PC-3 (cell line): Measurements from ENCODE around the gene IQSEC3. TPM values are rescaled to one million over a fixed set of nuclear protein-coding genes. Genes with fewer than 3 reads are reported as not detected.

Experiments
- ATAC-seq: fragments of 200-7000 bp; cut with Tn5 transposase; 2 replicates; pipeline ENCODE4 v1.9.1; 2020; ENCODE audit warnings: mild to moderate bottlenecking, moderate library complexity
- BruUV-seq: library from RNA; stranded (reverse); fragments of 400-500 nt; replicated peaks from 2 replicates; lab custom pipeline; 2021; lab: Mats Ljungman, UMichigan
- CTCF ChIA-PET: fragments of 300-600 bp; sonication (Branson Sonifier 250); formaldehyde crosslinking; loops from one replicate; lab custom pipeline; 2022; ENCODE audit warnings: antibody characterized with exemption; lab: Charles Lee
- POLR2A ChIA-PET: fragments of 300-600 bp; sonication (Branson Sonifier 250); formaldehyde crosslinking; loops from one replicate; lab custom pipeline; 2022; ENCODE audit warnings: antibody characterized with exemption; ENCODE audit not compliant: unreplicated experiment; lab: Charles Lee
- DNase-seq: peaks from one replicate; pipeline ENCODE4 v3.0.0-alpha.2; 2015
- H2AFZ ChIP-seq: fragments of 300-600 bp; sonication (generic); 2 replicates; pipeline ENCODE4 v1.6.0; 2016; ENCODE audit warnings: antibody characterized with exemption, low read length
- H3F3A ChIP-seq: fragments of 300-600 bp; sonication (generic); one replicate; pipeline ENCODE4 v1.6.0; 2017; ENCODE audit warnings: antibody characterized with exemption, low read length, control low read depth, mild to moderate bottlenecking; ENCODE audit not compliant: unreplicated experiment
- H3K27ac ChIP-seq: fragments of 300-600 bp; sonication (generic); 2 replicates; pipeline ENCODE4 v1.5.1; 2016; ENCODE audit warnings: mild to moderate bottlenecking, low read length
- H3K27me3 ChIP-seq: fragments of 300-600 bp; sonication (generic); 2 replicates; pipeline ENCODE4 v1.6.1; 2016; ENCODE audit warnings: low read length, mixed read lengths
- H3K36me3 ChIP-seq: fragments of 300-600 bp; sonication (generic); 2 replicates; pipeline ENCODE4 v1.6.1; 2016; ENCODE audit warnings: low read depth, mixed run types, low read length, mixed read lengths
- H3K4me1 ChIP-seq: fragments of 300-600 bp; sonication (generic); 2 replicates; pipeline ENCODE4 v1.5.1; 2016; ENCODE audit warnings: low read length; ENCODE audit not compliant: insufficient read depth
- H3K4me2 ChIP-seq: fragments of 300-600 bp; sonication (generic); 2 replicates; pipeline ENCODE4 v1.6.0; 2016; ENCODE audit warnings: low read length
- H3K4me3 ChIP-seq: fragments of 300-600 bp; sonication (generic); 2 replicates; pipeline ENCODE4 v1.5.1; 2016; ENCODE audit warnings: mild to moderate bottlenecking, low read length, mixed read lengths
- H3K79me2 ChIP-seq: fragments of 300-600 bp; sonication (generic); 2 replicates; pipeline ENCODE4 v1.6.1; 2017; ENCODE audit warnings: low read length, mixed read lengths
- H3K9ac ChIP-seq: fragments of 300-600 bp; sonication (generic); 2 replicates; pipeline ENCODE4 v1.6.0; 2016; ENCODE audit warnings: mild to moderate bottlenecking, low read length
- H3K9me2 ChIP-seq: fragments of 300-600 bp; sonication (generic); replicated peaks from 2 replicates; pipeline ENCODE4 v1.6.1; 2016; ENCODE audit warnings: mixed run types, low read length, mixed read lengths
- H3K9me3 ChIP-seq: fragments of 300-600 bp; sonication (generic); 2 replicates; pipeline ENCODE4 v1.6.1; 2016; ENCODE audit warnings: low read length, mixed read lengths
- H4K20me1 ChIP-seq: fragments of 300-600 bp; sonication (generic); 2 replicates; pipeline ENCODE4 v1.6.1; 2016; ENCODE audit warnings: low read length, mixed read lengths
- EZH2 ChIP-seq: fragments of 300-600 bp; sonication (generic); IDR thresholded peaks from one replicate; pipeline ENCODE4 v1.6.1; 2017; ENCODE audit warnings: antibody characterized with exemption, mild to moderate bottlenecking, low read length; ENCODE audit not compliant: unreplicated experiment
- EZH2phosphoT487 ChIP-seq: fragments of 300-600 bp; sonication (generic); IDR thresholded peaks from 2 replicates; pipeline ENCODE4 v1.6.1; 2018; ENCODE audit warnings: mild to moderate bottlenecking, antibody characterized with exemption, low read length, borderline replicate concordance
- intact Hi-C: fragments of 100-400 bp; cut with micrococcal nuclease; formaldehyde crosslinking; loops from 2 replicates; pipeline ENCODE4 v1.9.0; 2023
- total RNA-seq: library from RNA; depleted of rRNA; stranded (reverse); fragments of >200 nt; gene quantifications from 2 replicates; pipeline ENCODE4 v1.2.3, GENCODE V29; 2014
- TF ChIP-seq, protein P1 (sequence below): fragments of 300-600 bp; sonication (generic); conservative IDR thresholded peaks from 2 replicates; pipeline ENCODE4 v1.5.1; 2017; ENCODE audit warnings: antibody characterized with exemption, low read depth, mild to moderate bottlenecking, low read length

The IQSEC3 gene
- total RNA-seq, 1 experiment from 2014 or later, result 0.11 TPM

DNA sequence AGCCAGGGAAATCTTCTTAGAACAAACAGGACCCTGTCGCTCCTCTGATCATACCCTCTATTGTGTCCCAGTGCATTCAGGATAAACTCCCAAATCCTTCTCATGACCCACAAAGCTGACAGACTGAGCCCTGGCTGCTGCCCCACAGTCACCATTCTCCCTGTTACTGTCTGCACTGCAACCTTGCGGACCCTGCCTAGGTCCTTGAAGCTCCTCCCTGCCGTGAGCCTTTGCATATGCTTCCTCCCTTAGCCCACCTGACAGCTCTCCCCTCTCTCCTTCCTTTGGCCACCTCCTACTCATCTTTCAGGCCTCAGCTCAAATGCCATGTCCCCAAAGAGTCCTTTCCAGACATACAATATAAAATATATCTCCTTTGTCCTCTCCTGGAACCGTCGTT lies 85.0 kb downstream of the IQSEC3 start:
- TF ChIP-seq EZH2, result no peak
- TF ChIP-seq, protein P1, sequence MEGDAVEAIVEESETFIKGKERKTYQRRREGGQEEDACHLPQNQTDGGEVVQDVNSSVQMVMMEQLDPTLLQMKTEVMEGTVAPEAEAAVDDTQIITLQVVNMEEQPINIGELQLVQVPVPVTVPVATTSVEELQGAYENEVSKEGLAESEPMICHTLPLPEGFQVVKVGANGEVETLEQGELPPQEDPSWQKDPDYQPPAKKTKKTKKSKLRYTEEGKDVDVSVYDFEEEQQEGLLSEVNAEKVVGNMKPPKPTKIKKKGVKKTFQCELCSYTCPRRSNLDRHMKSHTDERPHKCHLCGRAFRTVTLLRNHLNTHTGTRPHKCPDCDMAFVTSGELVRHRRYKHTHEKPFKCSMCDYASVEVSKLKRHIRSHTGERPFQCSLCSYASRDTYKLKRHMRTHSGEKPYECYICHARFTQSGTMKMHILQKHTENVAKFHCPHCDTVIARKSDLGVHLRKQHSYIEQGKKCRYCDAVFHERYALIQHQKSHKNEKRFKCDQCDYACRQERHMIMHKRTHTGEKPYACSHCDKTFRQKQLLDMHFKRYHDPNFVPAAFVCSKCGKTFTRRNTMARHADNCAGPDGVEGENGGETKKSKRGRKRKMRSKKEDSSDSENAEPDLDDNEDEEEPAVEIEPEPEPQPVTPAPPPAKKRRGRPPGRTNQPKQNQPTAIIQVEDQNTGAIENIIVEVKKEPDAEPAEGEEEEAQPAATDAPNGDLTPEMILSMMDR, result no peak
- no peak for TF ChIP-seq EZH2phosphoT487
- Histone ChIP-seq H3K36me3 (no peaks in the 10 kb centered on the region; the same call in 1 of the 2 replicates), H3K4me3 (no peak overlapping the region), H3K4me1 (no peaks in the 10 kb centered on the region), H4K20me1 (no peaks in the 10 kb centered on the region), H3K9me2 (no peaks in the 10 kb centered on the region), H3K9me3 (no peaks in the 10 kb centered on the region), H3K9ac (no peak overlapping the region), H3F3A (no peaks in the 10 kb centered on the region), H2AFZ (no peak overlapping the region), H3K27me3 (peaks cover 21% of the 10 kb centered on the region), H3K79me2 (no peaks in the 10 kb centered on the region), H3K4me2 (no peak overlapping the region), H3K27ac (no peak overlapping the region)
- POLR2A ChIA-PET, result no interaction called here
- CTCF ChIA-PET, result no interaction called here
- BruUV-seq, result no TSS peak
- no peak for DNase-seq
- intact Hi-C loops, result no loop called here
- no peak for ATAC-seq

DNA sequence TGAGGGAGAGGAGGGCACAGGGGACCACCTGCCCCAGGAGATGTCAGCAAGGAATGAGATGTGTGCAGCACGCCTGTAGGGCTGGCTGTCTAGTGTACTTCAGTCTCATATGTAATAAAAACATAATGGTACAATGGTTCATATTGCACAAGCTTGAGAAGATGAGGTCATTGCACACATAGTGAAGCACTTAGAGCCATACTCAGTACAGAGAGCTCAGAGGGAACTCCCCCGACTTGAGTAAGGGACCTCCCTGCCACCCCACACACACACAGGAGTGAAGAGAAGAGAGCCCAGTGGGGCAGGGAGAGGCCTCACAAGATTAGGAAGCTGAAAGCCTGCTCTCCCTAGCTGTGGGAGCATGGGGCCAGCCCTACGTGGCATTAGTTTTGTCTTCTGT lies 85.9 kb downstream of the IQSEC3 start:
- Histone ChIP-seq H3K4me1 (no peaks in the 10 kb centered on the region), H3K79me2 (no peaks in the 10 kb centered on the region), H3F3A (no peaks in the 10 kb centered on the region), H3K4me2 (no peak overlapping the region), H3K27ac (no peak overlapping the region), H2AFZ (no peak overlapping the region), H3K9me2 (no peaks in the 10 kb centered on the region), H4K20me1 (no peaks in the 10 kb centered on the region), H3K36me3 (no peaks in the 10 kb centered on the region; the same call in 1 of the 2 replicates), H3K27me3 (peaks cover 26% of the 10 kb centered on the region), H3K4me3 (no peak overlapping the region), H3K9ac (no peak overlapping the region), H3K9me3 (no peaks in the 10 kb centered on the region)
- no peak for DNase-seq
- POLR2A ChIA-PET, result no interaction called here
- ATAC-seq, result no peak
- no TSS peak for BruUV-seq
- CTCF ChIA-PET, result no interaction called here
- intact Hi-C loops, result no loop called here
- TF ChIP-seq, protein P1, result no peak
- TF ChIP-seq EZH2phosphoT487 (no peak), EZH2 (no peak)

DNA sequence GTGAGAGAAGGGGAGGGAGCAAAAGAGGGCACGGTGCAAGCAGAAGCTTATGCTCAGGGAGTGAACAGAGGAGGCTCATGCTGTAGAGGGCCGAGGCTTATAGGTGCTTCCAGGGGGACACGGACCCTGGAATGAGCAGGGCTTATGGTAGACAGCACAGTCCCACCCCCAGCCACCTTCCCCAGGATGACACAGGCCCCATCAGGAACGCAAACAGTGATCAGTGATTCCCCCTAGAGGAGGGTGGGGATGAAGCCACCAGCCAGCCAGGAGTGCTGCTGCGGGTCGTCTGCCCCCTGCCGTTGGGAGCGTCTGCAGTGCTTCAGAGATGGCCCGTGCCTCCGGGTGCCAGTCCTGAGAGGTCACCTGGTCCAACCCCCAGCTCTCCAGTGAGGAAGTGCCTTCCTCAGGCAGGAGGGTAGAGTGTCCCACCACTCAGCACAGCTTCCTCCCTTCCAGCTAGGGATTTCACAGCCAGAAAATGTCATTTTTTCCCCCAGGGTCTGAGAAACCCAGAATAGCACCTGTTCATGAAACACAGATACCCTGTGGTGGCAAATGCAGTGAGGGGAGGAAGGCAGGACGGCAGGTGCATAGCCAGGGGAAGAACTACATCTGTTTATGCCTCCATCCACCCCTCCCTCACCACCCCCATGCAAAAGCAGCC lies 86.6 kb downstream of the IQSEC3 start:
- no peaks in the 10 kb centered on the region for H3K9me3 ChIP-seq
- no peaks in the 10 kb centered on the region for H3K4me1 ChIP-seq
- no peak overlapping the region for H3K4me3 ChIP-seq
- intact Hi-C loops, result no loop called here
- H3K27me3 ChIP-seq, result peaks cover 23% of the 10 kb centered on the region
- no peak for TF ChIP-seq EZH2phosphoT487
- TF ChIP-seq, protein P1, result peak; percentile 83
- POLR2A ChIA-PET, result interaction anchor here (0.5 kb wide), 1 partner anchor 598 kb away, joined by 3 read pairs; no protein-coding TSS in a partner anchor
- CTCF ChIA-PET, result no interaction called here
- H4K20me1 ChIP-seq, result no peaks in the 10 kb centered on the region
- no TSS peak for BruUV-seq
- no peak overlapping the region for H3K27ac ChIP-seq
- peak; percentile 63 for DNase-seq
- H3K79me2 ChIP-seq, result no peaks in the 10 kb centered on the region
- no peak overlapping the region for H3K4me2 ChIP-seq
- no peaks in the 10 kb centered on the region for H3K9me2 ChIP-seq
- H2AFZ ChIP-seq, result no peak overlapping the region
- no peaks in the 10 kb centered on the region; the same call in 1 of the 2 replicates for H3K36me3 ChIP-seq
- no peaks in the 10 kb centered on the region for H3F3A ChIP-seq
- H3K9ac ChIP-seq, result no peak overlapping the region
- peak; percentile 84 for ATAC-seq
